HG03196 (cell line): ENCODE measurements around the gene RALB.
"Not testable (repeated sequence)": the region's sequence is repeated elsewhere in the genome, so short reads cannot be mapped to it uniquely, and the experiment has no call there.

Source experiments
- ATAC-seq: cut with Tn5 transposase; IDR thresholded peaks from one replicate; pipeline ENCODE4 v1.9.1; 2021; ENCODE audit not compliant: unreplicated experiment

RALB gene

GRCh38 chr2:120313695-120314615 lies 61.3 kb downstream of the RALB start:
- ATAC-seq, result no peak

GRCh38 chr2:120314690-120315366 lies 62.2 kb downstream of the RALB start:
- no peak for ATAC-seq

DNA sequence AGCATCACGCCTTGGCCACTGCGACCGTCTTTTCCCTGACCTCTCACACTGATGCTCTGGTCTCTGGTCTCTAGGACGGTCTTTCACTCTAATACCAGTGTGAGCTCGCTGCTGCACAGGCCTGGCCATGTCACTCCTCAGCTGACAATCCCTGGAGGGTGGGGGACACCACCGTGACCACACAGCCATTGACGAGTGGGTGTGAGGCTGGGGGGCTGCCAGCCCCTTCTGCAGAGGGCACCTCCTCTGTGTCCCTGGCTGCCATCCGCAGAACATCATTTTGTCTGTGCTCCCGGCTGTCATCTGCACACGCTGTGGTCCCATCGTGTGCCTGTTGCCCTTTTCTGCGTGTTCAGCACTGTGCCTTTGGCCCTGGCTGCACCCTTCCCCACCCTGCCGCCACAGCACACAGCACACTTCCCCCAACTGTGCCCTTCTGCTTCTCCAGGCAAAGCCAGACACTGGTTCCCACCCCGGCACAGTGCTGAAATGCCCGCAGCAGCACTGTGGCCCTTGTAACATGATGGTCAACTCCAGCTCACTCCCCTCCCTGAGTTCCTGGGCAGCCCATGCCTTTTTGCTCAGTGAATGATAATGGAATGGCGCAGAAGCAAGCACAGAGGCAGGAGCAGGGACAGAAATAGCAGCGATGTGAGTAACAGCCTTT lies 62.8 kb downstream of the RALB start:
- ATAC-seq, result no peak

DNA sequence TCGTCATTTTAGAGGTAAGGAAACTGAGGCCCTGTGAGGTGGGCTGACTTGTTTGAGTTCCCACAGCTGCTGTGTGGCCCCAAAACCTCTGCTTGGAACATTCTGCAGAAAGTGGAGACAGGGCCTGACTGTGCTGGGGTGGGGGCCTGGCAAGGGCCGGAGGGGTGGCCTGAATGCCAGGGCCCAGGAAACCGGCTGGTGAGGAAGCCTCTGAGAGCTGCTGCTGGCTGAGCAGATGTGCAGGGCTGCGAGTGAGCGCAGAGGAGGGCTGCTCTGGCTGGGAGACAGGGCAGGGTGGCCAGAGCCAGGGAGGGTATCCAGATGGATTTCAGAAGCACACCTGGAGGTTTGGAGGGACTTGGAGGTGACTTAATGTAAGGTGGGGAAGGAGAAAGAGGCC lies 63.4 kb downstream of the RALB start:
- no peak for ATAC-seq

DNA sequence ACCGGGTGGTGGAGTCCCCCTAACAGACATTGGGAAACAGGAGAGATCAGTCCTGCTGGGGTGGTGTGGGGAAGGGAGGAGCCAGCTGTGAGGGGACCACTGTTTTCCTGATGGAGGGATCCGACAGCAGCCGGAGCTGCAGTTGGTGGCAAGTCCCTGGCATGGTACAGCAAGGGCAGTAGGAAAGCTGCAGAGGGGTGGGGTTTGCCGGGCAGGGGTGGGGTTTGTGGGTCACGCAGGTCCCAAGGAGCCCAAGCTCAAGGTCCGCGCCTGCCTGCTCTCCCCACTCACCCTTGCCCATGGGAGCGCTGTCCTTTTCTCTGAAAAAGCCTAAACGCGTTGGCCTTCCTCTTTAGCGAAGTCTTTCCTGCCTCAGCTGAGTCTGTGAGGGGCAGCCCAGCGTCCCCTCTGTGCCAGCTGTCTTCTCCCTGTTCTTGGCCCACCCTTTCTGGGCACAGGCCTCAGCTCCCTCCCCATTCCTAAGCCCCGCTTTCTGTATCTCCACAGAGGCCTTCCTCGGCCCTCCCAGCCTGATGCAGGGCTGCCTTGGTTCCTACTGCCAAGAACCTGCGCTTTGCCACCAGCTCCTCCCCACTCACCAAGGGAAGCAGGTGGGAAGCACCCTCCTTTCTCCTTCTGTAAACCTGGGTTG lies 64.0 kb downstream of the RALB start:
- no peak for ATAC-seq

GRCh38 chr2:120317180-120317533 lies 64.5 kb downstream of the RALB start:
- ATAC-seq, result no peak

GRCh38 chr2:120317916-120318315 lies 65.3 kb downstream of the RALB start:
- ATAC-seq, result no peak

DNA sequence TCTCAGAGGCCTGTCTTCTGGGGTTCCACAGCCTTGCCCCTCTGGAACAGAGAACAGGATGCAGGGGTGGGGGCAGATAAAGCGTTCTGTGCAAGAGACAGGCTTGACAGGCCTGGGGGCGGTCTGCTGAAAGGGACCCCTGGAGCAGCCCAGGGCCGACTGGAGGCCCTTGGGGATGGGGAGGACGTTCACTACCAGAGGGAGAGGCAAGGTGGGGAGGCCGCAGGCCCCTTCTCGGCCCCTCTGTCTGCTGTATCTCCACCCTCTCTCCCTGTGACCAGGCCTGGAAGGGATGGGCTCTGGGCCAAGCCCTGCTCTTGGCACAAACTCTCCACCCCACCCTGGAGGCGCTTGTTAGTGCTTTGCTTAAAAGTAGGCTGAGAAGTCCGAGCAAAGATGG lies 66.0 kb downstream of the RALB start:
- ATAC-seq, result no peak

GRCh38 chr2:120319123-120319522 lies 66.5 kb downstream of the RALB start:
- ATAC-seq, result no peak

GRCh38 chr2:120319686-120320317 lies 67.2 kb downstream of the RALB start:
- ATAC-seq, result no peak

GRCh38 chr2:120320318-120320851 lies 67.7 kb downstream of the RALB start:
- ATAC-seq, result no peak

DNA sequence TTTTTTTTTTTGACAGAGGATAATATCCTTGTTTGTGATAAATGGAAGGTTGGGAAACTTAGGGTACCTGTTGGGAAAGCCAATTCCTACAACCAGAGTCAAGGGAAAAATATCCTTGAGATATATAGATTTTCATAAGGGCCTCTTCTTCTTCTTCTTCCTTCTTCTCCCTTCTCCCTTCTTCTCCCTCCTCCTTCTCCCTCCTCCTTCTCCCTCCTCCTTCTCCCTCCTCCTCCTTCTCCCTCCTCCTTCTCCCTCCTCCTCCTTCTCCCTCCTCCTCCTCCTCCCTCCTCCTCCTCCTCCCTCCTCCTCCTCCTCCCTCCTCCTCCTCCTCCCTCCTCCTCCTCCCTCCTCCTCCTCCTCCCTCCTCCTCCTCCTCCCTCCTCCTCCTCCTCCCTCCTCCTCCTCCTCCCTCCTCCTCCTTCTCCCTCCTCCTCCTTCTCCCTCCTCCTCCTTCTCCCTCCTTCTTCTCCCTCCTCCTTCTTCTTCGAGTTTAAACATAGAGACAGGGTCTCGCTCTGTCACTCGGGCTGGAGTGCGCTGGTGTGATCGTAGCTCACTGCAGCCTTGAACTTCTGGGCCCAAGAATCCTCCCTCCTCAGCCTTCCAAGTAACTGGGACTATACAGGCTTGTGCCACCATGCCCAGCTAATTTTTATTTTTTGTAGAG lies 68.4 kb downstream of the RALB start:
- not testable (repeated sequence) for ATAC-seq

GRCh38 chr2:120321721-120322284 lies 69.2 kb downstream of the RALB start:
- no peak for ATAC-seq

GRCh38 chr2:120322329-120322728 lies 69.7 kb downstream of the RALB start:
- ATAC-seq, result no peak

GRCh38 chr2:120323214-120323613 lies 70.6 kb downstream of the RALB start:
- no peak for ATAC-seq

DNA sequence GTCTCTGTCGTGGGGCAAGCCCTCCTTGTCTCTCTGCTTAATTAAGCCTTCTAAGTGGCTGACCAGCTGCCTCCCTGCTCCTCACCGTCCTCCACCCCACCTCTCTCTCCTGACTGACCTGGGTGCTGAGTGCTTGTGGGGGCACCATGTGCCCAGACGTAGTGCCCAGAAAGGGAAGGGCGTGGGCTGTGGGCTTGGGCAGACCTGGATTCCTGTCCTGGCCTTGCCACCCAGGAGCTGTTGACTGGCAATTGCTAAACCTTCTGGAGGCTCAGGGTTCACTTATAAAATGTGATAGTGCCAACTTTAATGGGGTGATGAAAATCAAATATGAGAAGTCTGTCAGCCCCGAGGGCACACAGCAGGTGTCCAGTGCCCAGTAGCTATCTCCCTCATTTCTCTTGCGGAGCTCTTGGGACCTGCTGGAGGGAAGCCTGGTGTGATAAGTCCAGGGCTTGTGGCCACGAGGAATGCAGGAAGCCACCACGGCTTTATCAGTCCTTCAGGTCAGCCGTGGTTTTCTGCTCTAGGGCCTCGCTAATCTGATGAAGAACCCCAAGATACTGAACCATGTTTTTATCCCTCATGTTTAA lies 71.3 kb downstream of the RALB start:
- no peak for ATAC-seq

GRCh38 chr2:120324933-120325332 lies 72.3 kb downstream of the RALB start:
- no peak for ATAC-seq

GRCh38 chr2:120326066-120326465 lies 73.4 kb downstream of the RALB start:
- no peak for ATAC-seq
